HG03175 (cell line): ENCODE results near the gene RAPGEF1.
A peak's percentile ranks its signal among the peaks of the same experiment; 100 is the strongest.
"Not testable (repeated sequence)": the region's sequence is repeated elsewhere in the genome, so short reads cannot be mapped to it uniquely, and the experiment has no call there.

ENCODE experiments used
- ATAC-seq: cut with Tn5 transposase; IDR thresholded peaks from one replicate; pipeline ENCODE4 v1.9.1; 2021; ENCODE audit warnings: mild to moderate bottlenecking, moderate library complexity; ENCODE audit not compliant: unreplicated experiment

Gene RAPGEF1

DNA sequence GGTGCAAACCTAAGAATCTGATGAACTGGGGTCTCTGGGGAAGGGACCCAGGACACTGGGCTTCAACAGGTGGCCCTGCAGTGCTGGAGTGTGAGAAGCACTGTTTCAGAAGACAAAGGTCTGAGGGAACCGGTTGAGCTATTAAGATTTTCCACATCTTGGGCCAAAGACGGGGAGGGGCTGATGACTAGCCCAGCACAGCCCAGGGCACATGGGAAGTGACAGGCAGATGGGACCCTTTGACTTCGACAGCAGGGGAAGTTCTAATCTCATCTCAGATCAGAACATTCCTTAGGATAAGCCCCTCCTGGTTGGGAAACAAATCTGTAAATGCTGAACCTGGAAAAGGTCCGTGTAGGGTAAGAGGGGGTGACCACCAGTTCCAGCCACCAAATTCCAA, 67.4 kb downstream of the RAPGEF1 start:
- ATAC-seq: no peak

- ATAC-seq: no peak
These were observed 68.7 kb downstream of the RAPGEF1 start for GRCh38 chr9:131671133-131671520.

DNA sequence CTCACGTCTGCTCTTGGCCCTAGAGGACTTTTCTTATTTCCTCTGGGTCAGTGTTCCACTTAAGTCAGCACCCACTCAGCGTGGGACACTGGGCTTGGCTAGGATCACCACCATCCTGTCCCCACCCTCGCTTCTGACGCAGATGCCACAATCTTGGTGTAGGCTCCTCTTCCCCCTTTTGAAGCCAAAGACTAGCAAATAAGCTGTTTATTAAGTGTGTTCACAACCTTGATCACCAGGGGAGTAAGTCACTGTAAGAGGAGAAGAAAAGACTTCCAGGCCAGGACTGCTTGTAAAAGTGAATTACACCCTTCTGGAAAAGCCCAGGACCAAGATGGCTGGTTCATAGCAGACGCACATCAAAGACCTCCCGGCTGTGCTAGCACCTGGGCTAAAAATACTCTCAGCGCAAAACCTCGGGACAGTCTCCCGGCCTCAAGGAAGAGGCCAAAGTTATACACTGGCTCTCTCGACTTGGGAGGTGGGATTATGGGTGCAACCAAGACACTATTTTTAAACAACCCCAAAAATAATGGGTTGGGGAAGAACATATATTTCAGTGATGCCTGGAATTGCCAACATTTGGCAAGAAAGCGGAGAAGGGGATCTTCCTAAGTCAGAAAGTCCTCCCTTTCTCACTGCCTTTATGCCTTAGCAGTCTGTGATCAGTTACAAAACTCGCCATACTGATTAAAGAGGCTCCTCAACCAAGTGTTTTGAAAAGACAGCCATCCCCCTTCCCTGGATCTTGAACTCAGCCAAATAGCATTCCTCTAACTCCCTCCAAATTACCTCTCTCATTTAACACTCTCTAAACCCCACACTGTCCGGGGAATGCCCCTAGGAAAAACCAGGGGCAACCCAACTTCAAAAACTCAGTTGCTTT, 69.4 kb downstream of the RAPGEF1 start:
- no peak for ATAC-seq

DNA sequence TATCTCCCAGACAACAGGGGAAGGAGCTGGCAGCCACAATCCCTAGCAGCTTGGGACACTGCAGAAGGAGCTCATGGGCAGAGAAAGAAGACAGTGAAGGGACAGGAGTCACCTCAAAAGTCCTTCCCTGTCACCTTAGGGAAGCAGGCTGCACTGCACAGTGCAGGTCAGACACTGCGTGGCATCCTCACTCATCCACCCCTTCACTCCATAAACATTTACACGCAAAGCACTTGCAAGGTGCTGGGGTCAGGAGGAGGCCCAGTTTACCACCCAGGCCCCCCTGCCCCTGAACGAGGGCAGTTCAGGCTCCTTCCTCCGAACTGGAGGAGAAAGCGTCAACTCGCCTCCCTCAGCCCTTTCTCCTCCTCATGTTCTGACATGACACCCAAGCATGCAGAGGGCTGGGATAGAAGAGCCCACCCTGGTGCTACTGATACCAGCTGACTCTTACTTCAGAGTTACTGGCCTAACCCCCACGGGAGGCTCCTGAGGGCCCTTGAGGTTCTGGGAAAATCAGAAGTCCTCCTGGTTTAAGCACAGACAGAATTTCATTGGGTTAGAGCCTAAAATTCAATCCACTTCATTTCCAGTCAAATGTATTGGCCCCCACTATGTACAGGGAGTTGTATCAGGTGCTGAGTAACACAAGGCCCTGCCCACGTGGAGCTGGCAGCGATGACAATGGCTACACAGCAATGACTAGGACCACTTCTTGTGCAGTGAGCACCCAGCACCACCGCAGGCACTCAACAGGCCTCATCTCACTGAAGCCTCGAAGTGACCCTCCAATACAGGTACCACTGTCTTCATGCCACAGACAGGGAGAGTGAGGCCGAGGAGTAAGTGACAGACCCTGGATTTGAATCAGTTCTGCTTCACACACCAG, 70.4 kb downstream of the RAPGEF1 start:
- peak; percentile 4 for ATAC-seq

DNA sequence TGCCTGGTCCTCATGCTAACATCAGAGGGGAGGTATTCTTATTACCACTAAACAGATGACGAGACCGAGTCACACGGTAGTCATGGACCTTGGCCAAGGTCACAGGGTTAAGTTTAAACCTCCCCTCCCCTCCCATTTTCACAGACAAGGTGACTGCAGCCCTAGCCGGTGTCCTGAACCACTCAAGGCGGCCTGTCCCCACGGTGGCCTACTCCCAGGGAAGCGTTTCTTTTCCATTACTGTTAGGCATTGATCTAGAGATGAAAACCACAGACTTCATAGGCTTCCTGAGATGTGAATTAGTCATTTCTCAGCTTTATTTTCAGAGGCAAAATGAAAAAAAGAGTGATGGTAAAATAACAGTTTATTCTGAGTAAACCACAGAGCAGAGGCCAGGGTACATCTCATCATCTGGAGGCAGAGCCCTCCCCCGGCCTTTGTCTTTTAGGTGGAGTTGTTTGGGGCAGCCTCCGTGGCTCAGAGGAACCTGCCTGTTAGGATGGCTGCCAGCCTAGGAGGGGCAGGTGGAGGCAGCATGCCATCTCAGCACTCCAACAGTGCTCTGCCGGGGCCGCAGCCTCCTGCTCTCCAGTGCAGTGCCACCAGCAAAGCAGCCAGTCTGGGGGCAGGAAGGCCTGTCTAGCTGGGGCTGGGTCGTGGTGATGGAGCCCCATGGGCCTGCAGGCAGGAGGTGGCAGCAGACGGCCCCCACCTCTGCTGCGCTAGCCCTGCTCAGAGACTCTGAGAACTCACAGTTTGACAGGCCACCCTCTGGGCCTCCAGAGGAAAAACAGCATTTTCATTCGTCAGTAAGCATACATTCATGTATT, 71.2 kb downstream of the RAPGEF1 start:
- peak; percentile 53 for ATAC-seq

DNA sequence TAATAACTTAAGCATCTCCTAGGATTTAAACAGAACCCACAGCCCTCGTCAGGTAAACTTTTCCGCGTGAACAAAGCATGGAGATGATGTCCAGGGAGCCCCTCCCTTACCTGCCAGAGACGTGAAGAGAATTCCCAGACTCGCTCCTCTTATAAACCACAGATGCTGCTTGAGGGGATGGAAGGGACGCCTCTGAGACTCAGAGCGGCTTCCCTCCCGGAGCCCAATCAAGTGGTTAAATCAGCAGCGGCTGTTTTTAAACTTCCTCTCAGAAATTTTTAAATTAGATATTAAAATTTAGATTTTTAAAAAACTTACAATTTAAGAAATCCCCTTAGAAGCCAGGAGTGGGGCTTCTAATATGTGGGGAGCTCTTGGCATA, 71.8 kb downstream of the RAPGEF1 start:
- ATAC-seq: peak; percentile 3

DNA sequence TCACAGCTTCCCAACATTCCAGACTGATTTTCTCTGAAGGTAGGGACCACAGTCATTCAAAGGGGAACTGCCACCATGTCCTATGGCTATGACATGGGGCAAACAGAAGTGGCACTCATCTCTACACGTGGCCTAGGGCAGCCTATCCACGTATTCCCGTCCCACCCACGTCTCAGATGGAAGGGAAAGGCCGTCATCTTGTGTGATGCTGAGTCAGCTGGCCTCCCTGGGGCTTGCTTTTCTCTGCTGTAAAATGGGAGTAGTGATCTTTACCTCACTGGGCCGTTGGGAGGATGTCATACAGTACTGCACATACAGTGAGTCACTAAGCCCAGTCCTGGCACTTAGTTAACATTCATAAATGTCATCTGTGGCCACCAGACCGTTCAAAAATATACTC, 72.3 kb downstream of the RAPGEF1 start:
- ATAC-seq: no peak

DNA sequence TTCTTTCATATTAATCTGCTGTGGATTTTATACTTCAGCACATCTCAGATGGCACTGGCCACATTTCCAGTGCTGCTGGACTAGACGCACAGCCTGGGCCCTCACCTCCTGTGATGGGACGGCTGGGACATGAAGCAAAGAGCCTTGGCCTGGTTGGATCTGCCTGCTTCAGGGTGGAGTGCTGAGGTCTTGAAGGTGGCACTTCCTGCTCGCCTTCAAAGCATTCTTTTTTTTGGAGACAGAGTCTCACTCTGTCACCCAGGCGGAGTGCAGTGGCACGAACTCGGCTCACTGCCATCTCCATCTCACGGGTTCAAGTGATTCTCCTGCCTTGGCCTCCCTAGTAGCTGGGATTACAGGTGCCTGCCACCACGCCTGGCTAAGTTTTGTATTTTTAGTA, 73.1 kb downstream of the RAPGEF1 start:
- no peak for ATAC-seq

DNA sequence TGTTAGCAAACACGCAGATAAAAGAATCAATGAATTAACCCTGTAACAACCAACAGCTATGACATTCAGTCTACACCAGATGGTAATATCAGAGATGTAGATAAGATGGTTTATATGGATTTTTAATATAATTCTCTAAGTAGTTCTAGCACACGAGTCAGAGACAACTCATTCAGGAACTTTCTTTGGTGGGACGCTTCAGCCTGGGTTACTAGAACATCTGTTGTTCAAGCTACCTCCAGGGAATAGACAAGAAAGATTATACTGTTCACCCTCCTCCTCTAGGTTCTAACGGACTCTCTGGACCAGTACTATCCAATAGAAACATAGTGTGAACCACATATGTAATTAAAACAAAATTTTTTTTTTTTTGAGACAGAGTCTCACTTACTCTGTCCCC, 73.8 kb downstream of the RAPGEF1 start:
- ATAC-seq: no peak

DNA sequence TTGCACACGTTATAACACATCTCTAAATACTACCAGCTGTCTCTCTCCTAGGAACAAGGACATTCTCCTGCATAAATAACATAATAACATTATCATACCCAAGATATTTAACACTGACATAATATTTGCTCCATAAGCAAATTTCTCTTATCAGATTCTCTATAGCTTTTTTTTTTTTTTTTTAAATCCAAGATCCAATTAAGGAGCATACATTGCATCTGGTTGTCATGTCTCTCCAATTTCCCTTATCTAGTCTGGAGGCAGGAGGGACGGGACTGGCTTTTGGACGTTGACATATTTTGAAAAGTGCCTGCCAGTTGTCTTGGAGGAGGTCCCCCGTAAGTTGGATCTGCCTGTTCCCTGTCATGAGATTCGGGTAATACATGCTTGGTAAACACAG, 76.6 kb downstream of the RAPGEF1 start:
- ATAC-seq: no peak

DNA sequence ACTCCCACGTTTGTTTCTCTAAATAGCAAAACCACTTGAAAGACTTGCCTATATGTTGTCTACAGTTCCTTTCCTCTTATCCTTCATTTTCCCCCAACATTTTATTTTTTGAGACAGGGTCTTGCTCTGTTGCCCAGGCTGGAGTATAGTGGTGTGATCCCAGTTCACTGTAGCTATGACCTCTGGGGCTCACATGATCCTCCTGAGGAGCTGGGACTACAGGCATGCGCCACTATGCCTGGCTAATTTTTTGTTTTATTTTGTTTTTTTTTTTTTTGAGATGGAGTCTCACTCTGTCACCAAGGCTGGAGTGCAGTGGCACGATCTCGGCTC, 77.6 kb downstream of the RAPGEF1 start:
- ATAC-seq: not testable (repeated sequence)

DNA sequence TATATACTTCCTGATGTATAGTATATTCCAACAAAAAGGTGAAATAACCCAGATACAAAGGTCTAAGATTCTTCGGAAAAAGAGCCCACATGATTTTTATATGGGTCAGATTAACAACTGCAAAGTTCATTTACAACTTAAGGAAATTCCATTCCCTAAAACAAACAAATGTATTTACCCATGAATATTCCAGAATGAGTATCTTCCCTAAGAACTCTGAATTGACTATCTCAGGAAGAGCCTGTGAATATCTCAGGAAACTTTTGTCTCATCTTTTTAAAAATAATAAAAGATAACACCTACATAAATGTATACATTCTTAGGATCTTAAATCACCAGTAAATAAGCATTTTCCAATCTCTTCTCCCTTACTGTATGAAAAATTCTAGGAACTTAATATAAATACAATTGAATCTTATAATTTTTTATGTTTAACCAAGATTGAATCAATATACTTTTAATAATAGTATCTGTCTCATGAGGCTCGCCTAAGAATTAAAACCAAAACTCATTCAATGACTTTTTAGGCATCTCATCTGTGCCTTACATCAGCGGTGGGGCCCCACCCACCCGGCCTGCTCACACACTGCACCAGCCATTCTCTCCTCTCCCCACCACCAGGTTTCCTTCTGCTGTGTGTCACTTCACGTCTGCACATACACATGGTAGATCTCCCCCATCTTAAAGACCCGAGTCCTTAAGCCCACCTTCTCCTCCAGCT, 78.1 kb downstream of the RAPGEF1 start:
- no peak for ATAC-seq

- ATAC-seq: no peak
These were observed 79.1 kb downstream of the RAPGEF1 start for GRCh38 chr9:131660466-131661405.

- no peak for ATAC-seq
These were observed 81.3 kb downstream of the RAPGEF1 start for GRCh38 chr9:131658377-131659129.

- no peak for ATAC-seq
These were observed 81.9 kb downstream of the RAPGEF1 start for GRCh38 chr9:131657940-131658339.

DNA sequence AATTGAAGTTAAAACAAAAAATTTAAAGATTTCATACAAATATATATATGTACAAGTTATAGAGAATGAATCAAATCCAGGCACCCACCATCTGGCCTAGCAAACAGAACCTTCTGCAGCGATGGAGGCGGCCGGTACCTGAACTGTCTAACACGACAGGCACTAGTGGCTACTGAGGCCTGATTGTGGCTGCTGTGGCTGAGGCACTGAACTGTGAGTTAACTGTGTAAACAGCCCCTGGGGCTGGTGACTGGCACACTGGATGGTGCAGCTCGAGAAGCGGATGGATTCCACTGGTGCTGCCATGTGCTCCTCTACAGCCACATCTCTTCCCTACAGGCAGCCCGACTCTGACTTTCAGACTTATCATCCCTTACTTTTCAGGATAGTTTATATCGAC, 82.4 kb downstream of the RAPGEF1 start:
- no peak for ATAC-seq

DNA sequence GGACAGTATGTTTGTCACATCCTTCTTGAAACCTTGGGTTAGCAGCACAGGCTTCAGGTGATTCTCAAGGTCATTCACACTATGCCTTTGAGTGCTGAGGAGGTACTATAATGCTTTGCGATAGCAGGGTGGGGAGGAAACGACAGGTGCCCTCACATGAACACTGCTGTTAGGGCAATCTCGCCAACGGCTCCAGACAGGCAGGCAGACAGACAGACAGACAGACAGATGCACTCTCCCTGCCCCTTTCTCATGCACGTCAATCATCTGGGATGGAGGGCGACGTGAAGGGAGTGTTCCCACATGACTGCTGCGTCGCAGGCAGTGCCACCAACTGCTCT, 82.9 kb downstream of the RAPGEF1 start:
- peak; percentile 41 for ATAC-seq

GRCh38 chr9:131656356-131657036, 83.4 kb downstream of the RAPGEF1 start:
- peak; percentile 86 for ATAC-seq
